HAP-1 (cell line): Measurements from ENCODE around the gene CCDC18.

Experiments
- DNase-seq, 2 experiments: peaks; one replicate each; pipeline ENCODE4 v3.0.0-alpha.2; 2016 to 2020; ENCODE audit warnings: low spot score in 2 of 2
- H3K27me3 ChIP-seq: fragments of 250-450 bp; sonication (Bioruptor Pico); 2 replicates; pipeline ENCODE4 v1.5.1; 2020; ENCODE audit warnings: low read depth, mild to moderate bottlenecking, moderate library complexity
- H3K36me3 ChIP-seq: fragments of 250-450 bp; sonication (Bioruptor Pico); replicated peaks from 2 replicates; pipeline ENCODE4 v1.5.1; 2020; ENCODE audit warnings: mild to moderate bottlenecking
- H3K4me1 ChIP-seq: fragments of 250-450 bp; sonication (Bioruptor Pico); 2 replicates; pipeline ENCODE4 v1.5.1; 2020; ENCODE audit warnings: mild to moderate bottlenecking
- H3K4me3 ChIP-seq: fragments of 250-450 bp; sonication (Bioruptor Pico); 2 replicates; pipeline ENCODE4 v1.5.1; 2020; ENCODE audit warnings: mild to moderate bottlenecking, moderate library complexity
- H3K9me3 ChIP-seq: fragments of 250-450 bp; sonication (Bioruptor Pico); 2 replicates; pipeline ENCODE4 v1.5.1; 2020; ENCODE audit warnings: mild to moderate bottlenecking, moderate library complexity
- in situ Hi-C: fragments of 300-500 bp; cut with MboI; formaldehyde crosslinking; loops from 3 replicates; pipeline ENCODE4 v1.14.3; 2020; ENCODE audit warnings: low sequenced_read_pairs, inconsistent platforms, mixed read lengths

The CCDC18 gene, protein sequence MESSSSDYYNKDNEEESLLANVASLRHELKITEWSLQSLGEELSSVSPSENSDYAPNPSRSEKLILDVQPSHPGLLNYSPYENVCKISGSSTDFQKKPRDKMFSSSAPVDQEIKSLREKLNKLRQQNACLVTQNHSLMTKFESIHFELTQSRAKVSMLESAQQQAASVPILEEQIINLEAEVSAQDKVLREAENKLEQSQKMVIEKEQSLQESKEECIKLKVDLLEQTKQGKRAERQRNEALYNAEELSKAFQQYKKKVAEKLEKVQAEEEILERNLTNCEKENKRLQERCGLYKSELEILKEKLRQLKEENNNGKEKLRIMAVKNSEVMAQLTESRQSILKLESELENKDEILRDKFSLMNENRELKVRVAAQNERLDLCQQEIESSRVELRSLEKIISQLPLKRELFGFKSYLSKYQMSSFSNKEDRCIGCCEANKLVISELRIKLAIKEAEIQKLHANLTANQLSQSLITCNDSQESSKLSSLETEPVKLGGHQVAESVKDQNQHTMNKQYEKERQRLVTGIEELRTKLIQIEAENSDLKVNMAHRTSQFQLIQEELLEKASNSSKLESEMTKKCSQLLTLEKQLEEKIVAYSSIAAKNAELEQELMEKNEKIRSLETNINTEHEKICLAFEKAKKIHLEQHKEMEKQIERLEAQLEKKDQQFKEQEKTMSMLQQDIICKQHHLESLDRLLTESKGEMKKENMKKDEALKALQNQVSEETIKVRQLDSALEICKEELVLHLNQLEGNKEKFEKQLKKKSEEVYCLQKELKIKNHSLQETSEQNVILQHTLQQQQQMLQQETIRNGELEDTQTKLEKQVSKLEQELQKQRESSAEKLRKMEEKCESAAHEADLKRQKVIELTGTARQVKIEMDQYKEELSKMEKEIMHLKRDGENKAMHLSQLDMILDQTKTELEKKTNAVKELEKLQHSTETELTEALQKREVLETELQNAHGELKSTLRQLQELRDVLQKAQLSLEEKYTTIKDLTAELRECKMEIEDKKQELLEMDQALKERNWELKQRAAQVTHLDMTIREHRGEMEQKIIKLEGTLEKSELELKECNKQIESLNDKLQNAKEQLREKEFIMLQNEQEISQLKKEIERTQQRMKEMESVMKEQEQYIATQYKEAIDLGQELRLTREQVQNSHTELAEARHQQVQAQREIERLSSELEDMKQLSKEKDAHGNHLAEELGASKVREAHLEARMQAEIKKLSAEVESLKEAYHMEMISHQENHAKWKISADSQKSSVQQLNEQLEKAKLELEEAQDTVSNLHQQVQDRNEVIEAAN (N-terminal part only)

GRCh38 chr1:93180723-93181613 is at the start of gene CCDC18:
TSS of gene CCDC18 (plus strand) at chr1:93180724. CDS start at chr1:93183362, 2,638 bp downstream.
- Histone ChIP-seq H3K4me3 (peak within 1 kb of the TSS; percentile 61), H3K4me1 (peaks cover 16% of the 10 kb centered on the region), H3K27me3 (no peaks in the 10 kb centered on the region), H3K36me3 (no peaks in the 10 kb centered on the region), H3K9me3 (no peaks in the 10 kb centered on the region)
- in situ Hi-C loops, result no loop called here
- peak; percentile 10 to 58 for DNase-seq

- Histone ChIP-seq H3K4me1 (peaks cover 2% of the 10 kb centered on the region; the same call in 1 of the 2 replicates), H3K9me3 (no peaks in the 10 kb centered on the region), H3K27me3 (no peaks in the 10 kb centered on the region), H3K4me3 (no peak overlapping the region), H3K36me3 (peaks cover 40% of the 10 kb centered on the region)
- in situ Hi-C loops, result no loop called here
- no peak for DNase-seq
These were observed 47.9 kb upstream of the CCDC18 start for GRCh38 chr1:93132638-93133037.

- no peak for DNase-seq
- H3K27me3 ChIP-seq, result no peaks in the 10 kb centered on the region
- H3K9me3 ChIP-seq, result no peaks in the 10 kb centered on the region
- peaks cover 49% of the 10 kb centered on the region for H3K36me3 ChIP-seq
- H3K4me3 ChIP-seq, result no peak overlapping the region
- H3K4me1 ChIP-seq, result no peaks in the 10 kb centered on the region
- in situ Hi-C loops, result no loop called here
These were observed 44.1 kb upstream of the CCDC18 start for GRCh38 chr1:93136445-93136844.

DNA sequence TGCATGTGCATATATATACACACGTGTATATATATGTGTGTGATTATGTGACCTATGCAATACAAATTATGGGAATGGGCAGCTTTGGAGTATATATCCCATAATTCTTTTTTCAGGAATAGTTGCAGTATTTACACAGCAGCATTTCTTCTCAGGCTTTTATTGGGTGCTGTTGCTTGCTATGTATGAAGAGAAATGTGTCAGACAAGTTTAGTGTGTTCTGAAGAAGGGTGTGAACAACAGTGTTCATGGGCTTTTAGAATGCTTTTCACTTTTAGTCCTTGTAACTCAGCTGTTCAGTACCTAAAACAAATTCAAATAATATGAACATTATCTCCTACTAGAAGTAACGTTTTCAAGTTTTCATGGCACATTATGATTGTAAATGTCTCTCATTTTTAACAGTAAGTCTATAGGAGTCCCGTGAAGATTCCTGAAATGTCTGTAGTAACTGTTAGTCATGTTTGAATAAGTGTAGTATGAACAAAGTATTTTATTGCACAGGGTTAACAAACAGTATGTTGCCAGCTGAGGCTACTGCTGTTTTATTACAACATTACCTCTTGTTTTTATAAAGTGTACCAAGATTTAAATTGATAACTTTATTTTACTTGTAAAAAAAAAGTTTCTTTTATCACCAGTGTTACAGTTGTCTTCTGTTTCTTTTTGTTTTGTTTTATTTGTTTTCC is 42.8 kb upstream of the CCDC18 start:
- DNase-seq, result no peak
- no peaks in the 10 kb centered on the region for H3K27me3 ChIP-seq
- H3K36me3 ChIP-seq, result peaks cover 49% of the 10 kb centered on the region
- no peaks in the 10 kb centered on the region for H3K4me1 ChIP-seq
- H3K9me3 ChIP-seq, result no peaks in the 10 kb centered on the region
- no peak overlapping the region for H3K4me3 ChIP-seq
- in situ Hi-C loops, result no loop called here

GRCh38 chr1:93140106-93140505 is 40.4 kb upstream of the CCDC18 start:
- in situ Hi-C loops, result no loop called here
- Histone ChIP-seq H3K36me3 (peaks cover 37% of the 10 kb centered on the region), H3K9me3 (no peaks in the 10 kb centered on the region), H3K27me3 (no peaks in the 10 kb centered on the region), H3K4me3 (no peak overlapping the region), H3K4me1 (no peaks in the 10 kb centered on the region)
- DNase-seq, result no peak

- peaks cover 18% of the 10 kb centered on the region for H3K36me3 ChIP-seq
- in situ Hi-C loops, result no loop called here
- DNase-seq, result no peak
These were observed 38.4 kb upstream of the CCDC18 start for GRCh38 chr1:93142161-93142560.

GRCh38 chr1:93143136-93143535 is 37.4 kb upstream of the CCDC18 start:
- peaks cover 8% of the 10 kb centered on the region for H3K36me3 ChIP-seq
- H3K27me3 ChIP-seq, result no peaks in the 10 kb centered on the region
- in situ Hi-C loops, result no loop called here

More at GRCh38 chr1:93142161-93142560, 38.4 kb upstream of the CCDC18 start:
- Histone ChIP-seq H3K9me3 (no peaks in the 10 kb centered on the region), H3K4me1 (no peaks in the 10 kb centered on the region), H3K4me3 (no peak overlapping the region), H3K27me3 (no peaks in the 10 kb centered on the region)

GRCh38 chr1:93143769-93144168 is 36.8 kb upstream of the CCDC18 start:
- no peaks in the 10 kb centered on the region for H3K4me1 ChIP-seq
- in situ Hi-C loops, result no loop called here
- peaks cover 1% of the 10 kb centered on the region for H3K36me3 ChIP-seq
- H3K27me3 ChIP-seq, result no peaks in the 10 kb centered on the region
- DNase-seq, result no peak
- H3K9me3 ChIP-seq, result no peaks in the 10 kb centered on the region
- H3K4me3 ChIP-seq, result no peak overlapping the region

More at GRCh38 chr1:93143136-93143535, 37.4 kb upstream of the CCDC18 start:
- H3K4me3 ChIP-seq, result no peak overlapping the region
- DNase-seq, result no peak
- no peaks in the 10 kb centered on the region for H3K9me3 ChIP-seq
- H3K4me1 ChIP-seq, result no peaks in the 10 kb centered on the region

DNA sequence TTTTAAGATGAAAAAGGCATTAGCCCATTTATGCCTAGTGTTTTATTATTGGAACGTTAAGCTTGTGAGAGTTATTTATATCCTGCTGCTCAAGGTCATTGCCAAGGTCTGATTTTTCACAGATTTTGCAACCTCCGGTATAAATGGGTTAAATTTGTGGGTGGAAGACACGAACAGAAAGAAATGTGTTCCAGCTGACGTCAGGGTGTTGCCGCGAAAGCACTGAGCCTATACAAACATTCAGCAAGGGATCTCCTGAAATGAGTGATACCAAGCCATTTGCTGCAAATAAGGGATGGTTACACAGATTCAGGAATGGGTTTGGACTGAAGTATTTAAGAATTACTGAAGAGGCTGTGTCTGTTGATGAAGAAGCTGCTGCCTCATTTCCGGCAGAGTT is 32.5 kb upstream of the CCDC18 start:
- peaks cover 7% of the 10 kb centered on the region; the same call in 1 of the 2 replicates for H3K36me3 ChIP-seq
- in situ Hi-C loops, result no loop called here
- no peaks in the 10 kb centered on the region for H3K9me3 ChIP-seq
- H3K27me3 ChIP-seq, result no peaks in the 10 kb centered on the region
- no peak for DNase-seq
- peaks cover 9% of the 10 kb centered on the region for H3K4me1 ChIP-seq
- H3K4me3 ChIP-seq, result no peak overlapping the region

- Histone ChIP-seq H3K27me3 (no peaks in the 10 kb centered on the region), H3K36me3 (peaks cover 10% of the 10 kb centered on the region), H3K9me3 (no peaks in the 10 kb centered on the region), H3K4me3 (no peak overlapping the region), H3K4me1 (peaks cover 9% of the 10 kb centered on the region)
- in situ Hi-C loops, result no loop called here
- peak in 1 of 2 experiments; percentile 26 for DNase-seq
These were observed 29.8 kb upstream of the CCDC18 start for GRCh38 chr1:93150729-93151128.

GRCh38 chr1:93151474-93151873 is 29.1 kb upstream of the CCDC18 start:
- in situ Hi-C loops, result no loop called here
- Histone ChIP-seq H3K27me3 (no peaks in the 10 kb centered on the region), H3K4me1 (peaks cover 9% of the 10 kb centered on the region), H3K4me3 (no peak overlapping the region), H3K36me3 (peaks cover 14% of the 10 kb centered on the region), H3K9me3 (no peaks in the 10 kb centered on the region)
- no peak for DNase-seq

DNA sequence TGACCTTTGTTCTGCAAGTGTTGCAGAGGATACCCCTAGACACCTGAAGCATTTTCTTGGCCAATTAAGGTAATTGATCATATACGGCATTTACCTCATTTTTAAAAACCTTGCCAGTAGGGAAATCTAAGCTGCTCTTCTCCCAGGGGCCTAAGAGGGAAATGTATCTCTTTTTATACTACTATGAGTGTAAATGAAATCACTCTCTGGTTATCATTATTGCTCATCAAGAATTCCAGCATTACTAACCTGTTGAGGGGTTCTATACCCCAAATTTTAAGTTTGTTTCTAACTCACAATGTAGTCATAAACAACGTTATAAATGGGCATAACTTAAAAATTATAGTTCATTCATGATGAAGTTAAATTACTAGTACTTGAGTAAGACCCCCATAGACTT is 27.7 kb upstream of the CCDC18 start:
- Histone ChIP-seq H3K4me3 (no peak overlapping the region), H3K9me3 (no peaks in the 10 kb centered on the region), H3K27me3 (no peaks in the 10 kb centered on the region), H3K4me1 (peaks cover 9% of the 10 kb centered on the region), H3K36me3 (peaks cover 14% of the 10 kb centered on the region)
- no peak for DNase-seq
- in situ Hi-C loops, result no loop called here
